GM20000 (cell line): ENCODE results near the gene SLC6A3.

Experiments used
- DNase-seq: peaks from one replicate; pipeline ENCODE4 v3.0.0; 2012; ENCODE audit warnings: low spot score
- CTCF ChIP-seq: IDR thresholded peaks from 2 replicates; pipeline ENCODE4 v1.5.1; 2012; ENCODE audit warnings: mild to moderate bottlenecking, control low read depth; ENCODE audit errors: extremely low read depth, missing control alignments

SLC6A3 gene

GRCh38 chr5:1380910-1381309 is 64.3 kb downstream of the SLC6A3 start:
- no peak for TF ChIP-seq CTCF
- no peak for DNase-seq

DNA sequence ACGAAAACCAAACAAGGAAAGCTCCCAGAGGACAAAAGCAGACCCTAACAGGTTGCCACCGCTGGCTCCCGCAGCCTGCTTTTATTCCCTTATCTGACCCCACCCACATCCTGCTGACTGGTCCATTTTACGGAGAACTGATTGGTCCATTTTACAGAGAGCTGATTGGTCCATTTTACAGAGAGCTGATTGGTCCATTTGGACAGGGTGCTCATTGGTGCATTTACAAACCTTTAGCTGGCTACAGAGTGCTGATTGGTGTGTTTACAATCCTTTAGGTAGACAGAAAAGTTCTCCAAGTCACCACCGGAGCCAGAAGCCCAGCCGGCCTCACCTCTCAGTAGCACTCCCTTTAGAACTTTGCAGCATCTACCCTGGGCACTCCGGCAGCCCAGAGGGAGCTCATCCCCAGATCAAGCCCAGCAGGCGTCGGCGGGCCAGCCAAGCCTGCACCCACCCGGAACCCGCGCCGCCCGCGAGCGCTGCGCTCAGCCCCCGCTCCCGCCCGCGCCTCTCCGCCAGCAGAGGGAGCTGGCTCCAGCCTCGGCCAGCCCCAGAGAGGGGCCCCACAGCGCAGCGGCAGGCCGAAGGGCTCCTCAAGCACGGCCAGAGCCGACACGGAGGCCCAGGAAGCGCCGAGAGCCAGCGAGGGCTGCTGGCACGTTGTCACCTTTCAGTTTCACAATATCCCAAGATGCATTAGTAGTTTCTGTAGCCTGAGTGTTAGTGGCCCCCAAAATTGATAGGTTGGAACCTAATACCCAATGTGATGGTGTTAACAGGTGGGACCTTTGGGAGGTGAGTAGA is 65.0 kb downstream of the SLC6A3 start:
- peak; percentile 59 for TF ChIP-seq CTCF
- peak; percentile 56 for DNase-seq

DNA sequence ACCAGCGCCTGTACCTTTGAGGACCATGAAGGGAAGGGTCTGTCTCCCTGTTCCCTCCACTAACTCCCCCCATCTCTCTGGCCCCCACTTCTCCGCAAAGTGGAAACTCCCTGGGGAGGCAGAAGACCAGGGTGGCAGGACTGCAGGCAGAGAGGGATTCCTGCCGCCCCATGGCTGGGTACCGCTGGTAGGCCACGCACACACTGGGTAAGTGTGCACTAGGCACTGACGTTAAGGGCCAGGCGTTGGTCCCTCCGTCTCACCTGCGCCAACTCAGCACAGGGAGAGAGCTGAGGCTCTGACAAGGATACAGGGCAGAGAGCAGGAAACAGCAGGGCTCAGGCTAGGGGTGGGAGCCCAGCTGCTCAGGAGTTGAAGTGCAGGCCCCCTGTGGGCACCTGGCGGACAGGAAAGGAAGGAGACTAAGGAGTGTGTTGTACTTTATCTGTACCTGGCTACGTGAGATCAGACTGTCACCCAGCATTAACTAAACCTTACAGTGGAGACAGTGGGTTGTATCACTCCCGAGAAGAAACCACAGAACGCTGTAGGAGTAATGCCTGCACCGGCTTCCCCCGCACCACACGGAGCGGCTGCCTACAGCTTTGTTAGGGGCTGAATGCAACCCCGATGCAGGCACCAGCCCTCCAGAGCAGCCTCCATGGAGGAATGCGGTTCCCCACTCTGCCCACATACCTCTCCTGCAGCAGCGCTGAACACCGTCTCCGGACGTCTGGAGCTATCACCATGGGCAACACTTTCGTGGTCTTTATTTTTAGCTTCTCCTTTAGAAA is 66.2 kb downstream of the SLC6A3 start:
- no peak for TF ChIP-seq CTCF
- DNase-seq: no peak

GRCh38 chr5:1378096-1378495 is 67.1 kb downstream of the SLC6A3 start:
- TF ChIP-seq CTCF: no peak
- DNase-seq: no peak

DNA sequence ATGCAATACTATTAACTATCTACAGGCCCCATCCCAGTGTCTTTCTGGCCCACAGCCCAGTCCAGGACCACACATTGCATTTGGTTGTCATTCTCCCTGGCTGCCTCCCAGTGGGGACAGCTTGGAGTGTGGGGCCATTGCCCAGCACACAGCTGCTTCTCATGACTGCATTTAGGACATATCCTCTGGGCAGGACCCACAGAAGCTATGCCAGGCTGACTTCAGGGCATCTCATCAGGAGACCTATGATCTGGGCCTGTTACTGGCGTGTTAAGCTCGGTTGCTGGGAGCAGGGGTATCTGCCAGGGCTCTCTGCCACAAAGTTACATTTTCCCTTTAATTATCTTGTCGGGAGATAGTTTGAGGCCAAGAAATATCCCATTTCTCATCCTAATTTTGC is 68.3 kb downstream of the SLC6A3 start:
- DNase-seq: no peak
- no peak for TF ChIP-seq CTCF

DNA sequence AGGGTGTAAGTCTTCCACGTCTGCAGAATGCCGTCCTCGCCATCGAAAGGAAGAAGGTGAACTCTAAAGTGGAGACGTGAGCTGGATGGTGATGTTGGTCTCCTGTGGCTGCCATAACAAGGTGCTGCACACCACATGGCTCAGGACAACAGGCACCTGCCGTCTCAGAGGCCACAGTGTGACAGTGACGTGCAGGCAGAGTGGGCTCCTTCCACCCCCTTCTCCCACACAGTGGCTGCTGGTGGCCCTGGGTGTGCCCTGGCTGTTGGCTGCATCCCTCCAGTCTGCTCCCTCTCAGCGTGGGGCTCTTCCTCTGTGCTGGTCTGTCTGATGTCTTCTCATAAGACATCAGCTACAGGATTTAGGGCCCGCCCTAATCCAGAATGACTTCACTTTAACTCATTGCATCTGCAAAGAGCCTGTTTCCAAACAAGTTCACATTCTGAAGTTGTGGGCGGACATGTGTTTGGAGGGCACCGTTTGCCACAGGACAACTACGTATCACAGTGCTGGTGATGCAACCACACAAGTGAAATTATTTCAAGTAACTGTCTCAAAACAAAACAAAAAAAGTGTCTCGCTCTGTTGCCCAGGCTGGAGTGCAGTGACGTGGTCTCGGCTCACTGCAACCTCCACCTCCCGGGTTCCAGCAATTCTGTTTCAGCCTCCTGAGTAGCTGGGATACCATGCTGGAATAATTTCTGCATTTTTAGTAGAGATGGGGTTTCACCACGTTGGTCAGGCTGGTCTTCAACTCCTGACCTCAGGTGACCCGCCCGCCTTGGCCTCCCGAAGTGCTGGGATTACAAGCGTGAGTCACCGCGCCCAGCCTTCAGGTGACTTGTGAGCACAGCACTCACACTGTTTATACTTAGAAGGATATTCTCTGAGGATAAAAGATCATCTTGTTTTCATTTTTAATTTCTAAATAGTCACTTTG is 69.1 kb downstream of the SLC6A3 start:
- DNase-seq: no peak

More for the DNA sequence above, 69.1 kb downstream of the SLC6A3 start:
- no peak for TF ChIP-seq CTCF
